ENCODE data around the gene PPIG.
"Not testable (repeated sequence)": the region's sequence is repeated elsewhere in the genome, so short reads cannot be mapped to it uniquely, and the experiment has no call there.

Gene PPIG

GRCh38 chr2:169596546-169596945 lies 12.4 kb downstream of the PPIG start:
- not testable (repeated sequence) for DNase-seq

- no peak for DNase-seq
Observed at GRCh38 chr2:169598982-169599381, 14.8 kb downstream of the PPIG start.

- DNase-seq: no peak
Observed at GRCh38 chr2:169599568-169599967, 15.4 kb downstream of the PPIG start.

GRCh38 chr2:169609264-169609663 lies 25.1 kb downstream of the PPIG start:
- DNase-seq: no peak

- DNase-seq: no peak
Observed at GRCh38 chr2:169613876-169614275, 29.7 kb downstream of the PPIG start.

GRCh38 chr2:169615982-169616381 lies 31.8 kb downstream of the PPIG start:
- DNase-seq: not testable (repeated sequence)

GRCh38 chr2:169619946-169620345 lies 35.8 kb downstream of the PPIG start:
- no peak for DNase-seq

GRCh38 chr2:169620509-169620908 lies 36.4 kb downstream of the PPIG start:
- no peak for DNase-seq

- DNase-seq: no peak
Observed at GRCh38 chr2:169623235-169623634, 39.1 kb downstream of the PPIG start.

- no peak for DNase-seq
Observed at GRCh38 chr2:169625781-169626180, 41.6 kb downstream of the PPIG start.

GRCh38 chr2:169636440-169637097 lies 52.4 kb downstream of the PPIG start:
- no peak for DNase-seq

- peak; percentile 82 for DNase-seq
Observed at GRCh38 chr2:169637620-169638019, 53.5 kb downstream of the PPIG start.

- no peak for DNase-seq
Observed at GRCh38 chr2:169640104-169640503, 56.0 kb downstream of the PPIG start.

- DNase-seq: no peak
Observed at GRCh38 chr2:169641464-169641863, 57.3 kb downstream of the PPIG start.

- no peak for DNase-seq
Observed at GRCh38 chr2:169644173-169644572, 60.0 kb downstream of the PPIG start.

- no peak for DNase-seq
Observed at GRCh38 chr2:169647496-169647895, 63.3 kb downstream of the PPIG start.

GRCh38 chr2:169649278-169649677 lies 65.1 kb downstream of the PPIG start:
- DNase-seq: no peak

- DNase-seq: no peak
Observed at GRCh38 chr2:169653636-169654035, 69.5 kb downstream of the PPIG start.

- DNase-seq: no peak
Observed at GRCh38 chr2:169656164-169656563, 72.0 kb downstream of the PPIG start.

GRCh38 chr2:169658877-169659276 lies 74.7 kb downstream of the PPIG start:
- no peak for DNase-seq

- DNase-seq: no peak
Observed at GRCh38 chr2:169659320-169659719, 75.2 kb downstream of the PPIG start.

GRCh38 chr2:169661265-169661664 lies 77.1 kb downstream of the PPIG start:
- DNase-seq: no peak

- DNase-seq: no peak
Observed at GRCh38 chr2:169662744-169663143, 78.6 kb downstream of the PPIG start.

- DNase-seq: no peak
Observed at GRCh38 chr2:169663247-169663646, 79.1 kb downstream of the PPIG start.

GRCh38 chr2:169664600-169664977 lies 80.4 kb downstream of the PPIG start:
- DNase-seq: peak; percentile 49

Measured in fibroblast of skin of abdomen (primary cell).